Stimulated activated CD8-positive, alpha-beta memory T cell treated with anti-CD3 and anti-CD28 coated beads, Interleukin-12 subunit alpha, Interleukin-12 subunit beta, amount 100 ng/mL, for 24 hours (primary cell): Measurements from ENCODE around the gene PTPN23.
"Not testable (repeated sequence)": the region's sequence is repeated elsewhere in the genome, so short reads cannot be mapped to it uniquely, and the experiment has no call there.

Source experiments
- DNase-seq: peaks from one replicate; pipeline ENCODE4 v3.0.0-alpha.2; 2020; ENCODE audit errors: extremely low read depth

Gene PTPN23

GRCh38 chr3:47452453-47453215, 71.8 kb downstream of the PTPN23 start:
- DNase-seq = no peak

- no peak for DNase-seq
Measured at GRCh38 chr3:47455806-47456452, 75.1 kb downstream of the PTPN23 start.

GRCh38 chr3:47456984-47457383, 76.2 kb downstream of the PTPN23 start:
- DNase-seq = no peak

DNA sequence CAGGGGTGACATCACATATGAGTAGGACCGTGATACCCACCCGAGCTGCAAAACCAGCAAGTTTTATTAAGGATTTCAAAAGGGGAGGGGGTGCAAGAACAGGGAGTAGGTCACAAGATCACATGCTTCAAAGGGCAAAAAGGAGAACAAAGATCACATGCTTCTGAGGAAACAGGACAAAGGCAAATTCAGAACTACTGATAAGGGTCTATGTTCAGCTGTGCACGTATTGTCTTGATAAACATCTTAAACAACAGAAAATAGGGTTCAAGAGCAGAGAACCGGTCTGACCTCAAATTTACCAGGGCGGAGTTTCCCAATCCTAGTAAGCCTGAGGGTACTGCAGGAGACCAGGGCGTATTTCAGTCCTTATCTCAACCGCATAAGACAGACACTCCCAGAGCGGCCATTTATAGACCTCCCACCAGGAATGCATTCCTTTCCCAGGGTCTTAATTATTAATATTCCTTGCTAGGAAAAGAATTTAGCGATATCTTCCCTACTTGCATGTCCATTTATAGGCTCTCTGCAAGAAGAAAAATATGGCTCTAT, 78.8 kb downstream of the PTPN23 start:
- DNase-seq = not testable (repeated sequence)
